ENCODE results near the gene UBE2G2. TPM values are rescaled to one million over a fixed set of nuclear protein-coding genes. Genes with fewer than 3 reads are reported as not detected.

The UBE2G2 gene
- total RNA-seq, 1 experiment from 2014 or later, result 91.3 TPM

DNA sequence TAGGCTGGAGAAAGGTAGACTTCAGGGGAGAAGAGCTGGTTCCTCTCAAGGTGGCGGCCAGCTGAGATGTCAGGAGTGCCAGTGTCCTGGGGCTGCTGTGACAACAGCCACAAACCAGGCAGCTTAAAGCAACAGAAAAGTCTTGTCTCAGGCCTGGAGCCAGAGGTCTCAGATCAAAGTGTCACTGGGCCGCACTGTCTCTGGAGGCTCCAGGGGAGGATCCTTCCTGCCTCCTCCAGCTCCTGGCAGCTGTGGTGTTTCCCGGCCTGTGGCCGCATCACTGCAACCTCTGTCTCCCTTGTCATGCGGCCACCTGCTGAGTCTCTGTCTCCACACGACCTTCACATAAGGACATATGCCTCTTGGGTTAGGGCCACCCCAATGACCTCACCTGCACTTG lies 65.8 kb downstream of the UBE2G2 start:
- Mint-ChIP-seq H3K4me3 (ENCODE audit: unreplicated experiment) (no peak overlapping the region), H3K27ac (ENCODE audit: unreplicated experiment) (no peak overlapping the region), H3K9me3 (ENCODE audit: unreplicated experiment) (no peaks in the 10 kb centered on the region), H3K4me1 (ENCODE audit: low read depth, unreplicated experiment) (no peaks in the 10 kb centered on the region), H3K36me3 (ENCODE audit: insufficient read depth, unreplicated experiment) (no peaks in the 10 kb centered on the region), H3K27me3 (ENCODE audit: insufficient read depth, unreplicated experiment) (peaks cover 6% of the 10 kb centered on the region)
- TF ChIP-seq, protein P1, sequence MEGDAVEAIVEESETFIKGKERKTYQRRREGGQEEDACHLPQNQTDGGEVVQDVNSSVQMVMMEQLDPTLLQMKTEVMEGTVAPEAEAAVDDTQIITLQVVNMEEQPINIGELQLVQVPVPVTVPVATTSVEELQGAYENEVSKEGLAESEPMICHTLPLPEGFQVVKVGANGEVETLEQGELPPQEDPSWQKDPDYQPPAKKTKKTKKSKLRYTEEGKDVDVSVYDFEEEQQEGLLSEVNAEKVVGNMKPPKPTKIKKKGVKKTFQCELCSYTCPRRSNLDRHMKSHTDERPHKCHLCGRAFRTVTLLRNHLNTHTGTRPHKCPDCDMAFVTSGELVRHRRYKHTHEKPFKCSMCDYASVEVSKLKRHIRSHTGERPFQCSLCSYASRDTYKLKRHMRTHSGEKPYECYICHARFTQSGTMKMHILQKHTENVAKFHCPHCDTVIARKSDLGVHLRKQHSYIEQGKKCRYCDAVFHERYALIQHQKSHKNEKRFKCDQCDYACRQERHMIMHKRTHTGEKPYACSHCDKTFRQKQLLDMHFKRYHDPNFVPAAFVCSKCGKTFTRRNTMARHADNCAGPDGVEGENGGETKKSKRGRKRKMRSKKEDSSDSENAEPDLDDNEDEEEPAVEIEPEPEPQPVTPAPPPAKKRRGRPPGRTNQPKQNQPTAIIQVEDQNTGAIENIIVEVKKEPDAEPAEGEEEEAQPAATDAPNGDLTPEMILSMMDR (IDR thresholded peaks at IDR 0.05; ENCODE audit: insufficient read depth in 1 of 2, low read depth in 1 of 2, low read length in 1 of 2, severe bottlenecking in 1 of 2, unreplicated experiment in 1 of 2), result no peak
- ChIA-PET CTCF (interaction anchor here (0.6 kb wide), 1 partner anchor 84 kb away, joined by 5 read pairs; no protein-coding TSS in a partner anchor), POLR2A (no interaction called here)
- H3K9me3 ChIP-seq, result no peaks in the 10 kb centered on the region
- no peaks in the 10 kb centered on the region for H3K4me1 ChIP-seq
- intact Hi-C loops (cut with micrococcal nuclease; ENCODE audit: unreplicated experiment), result no loop called here
- H3K36me3 ChIP-seq (ENCODE audit: control insufficient read depth, insufficient read depth, low read length), result no peaks in the 10 kb centered on the region
- no peak overlapping the region for H3K4me3 ChIP-seq (ENCODE audit: low read depth, low read length)
- no peaks in the 10 kb centered on the region for H3K27me3 ChIP-seq (replicated peaks; ENCODE audit: control insufficient read depth, insufficient read depth, low read length)
- no peak for DNase-seq
- BruUV-seq (replicated peaks), result no TSS peak

DNA sequence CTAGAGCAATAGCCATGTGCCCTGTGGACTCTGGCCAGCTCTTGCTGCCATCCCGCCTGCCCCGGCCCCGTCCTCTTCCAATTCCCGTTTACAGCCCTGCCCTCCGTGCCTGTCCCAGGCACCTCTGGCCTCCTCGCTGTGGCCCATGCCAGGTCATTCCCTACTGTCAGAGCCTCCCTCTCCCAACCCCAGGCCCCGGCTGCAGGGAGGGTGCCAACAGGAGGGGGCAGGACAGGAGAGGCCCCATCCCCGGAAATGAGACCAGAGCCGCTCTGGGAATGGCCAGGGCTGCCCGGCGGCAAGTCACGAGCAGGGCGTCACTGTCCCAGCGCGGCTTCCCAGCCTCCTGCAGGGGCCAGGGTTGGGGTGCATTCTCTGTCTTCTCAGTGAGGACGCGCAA lies 66.8 kb downstream of the UBE2G2 start:
- CTCF ChIA-PET, result no interaction called here
- Mint-ChIP-seq H3K4me1 (ENCODE audit: low read depth, unreplicated experiment) (no peaks in the 10 kb centered on the region), H3K27ac (ENCODE audit: unreplicated experiment) (no peak overlapping the region), H3K36me3 (ENCODE audit: insufficient read depth, unreplicated experiment) (no peaks in the 10 kb centered on the region), H3K4me3 (ENCODE audit: unreplicated experiment) (no peak overlapping the region), H3K27me3 (ENCODE audit: insufficient read depth, unreplicated experiment) (peaks cover 6% of the 10 kb centered on the region), H3K9me3 (ENCODE audit: unreplicated experiment) (no peaks in the 10 kb centered on the region)
- BruUV-seq (replicated peaks), result no TSS peak
- no peak for DNase-seq
- POLR2A ChIA-PET, result no interaction called here
- Histone ChIP-seq H3K9me3 (no peaks in the 10 kb centered on the region), H3K36me3 (ENCODE audit: control insufficient read depth, insufficient read depth, low read length) (no peaks in the 10 kb centered on the region), H3K27me3 (replicated peaks; ENCODE audit: control insufficient read depth, insufficient read depth, low read length) (no peaks in the 10 kb centered on the region), H3K4me3 (ENCODE audit: low read depth, low read length) (no peak overlapping the region), H3K4me1 (no peaks in the 10 kb centered on the region)
- intact Hi-C loops (cut with micrococcal nuclease; ENCODE audit: unreplicated experiment), result no loop called here
- TF ChIP-seq, protein P1 (IDR thresholded peaks at IDR 0.05; ENCODE audit: insufficient read depth in 1 of 2, low read depth in 1 of 2, low read length in 1 of 2, severe bottlenecking in 1 of 2, unreplicated experiment in 1 of 2), result no peak

DNA sequence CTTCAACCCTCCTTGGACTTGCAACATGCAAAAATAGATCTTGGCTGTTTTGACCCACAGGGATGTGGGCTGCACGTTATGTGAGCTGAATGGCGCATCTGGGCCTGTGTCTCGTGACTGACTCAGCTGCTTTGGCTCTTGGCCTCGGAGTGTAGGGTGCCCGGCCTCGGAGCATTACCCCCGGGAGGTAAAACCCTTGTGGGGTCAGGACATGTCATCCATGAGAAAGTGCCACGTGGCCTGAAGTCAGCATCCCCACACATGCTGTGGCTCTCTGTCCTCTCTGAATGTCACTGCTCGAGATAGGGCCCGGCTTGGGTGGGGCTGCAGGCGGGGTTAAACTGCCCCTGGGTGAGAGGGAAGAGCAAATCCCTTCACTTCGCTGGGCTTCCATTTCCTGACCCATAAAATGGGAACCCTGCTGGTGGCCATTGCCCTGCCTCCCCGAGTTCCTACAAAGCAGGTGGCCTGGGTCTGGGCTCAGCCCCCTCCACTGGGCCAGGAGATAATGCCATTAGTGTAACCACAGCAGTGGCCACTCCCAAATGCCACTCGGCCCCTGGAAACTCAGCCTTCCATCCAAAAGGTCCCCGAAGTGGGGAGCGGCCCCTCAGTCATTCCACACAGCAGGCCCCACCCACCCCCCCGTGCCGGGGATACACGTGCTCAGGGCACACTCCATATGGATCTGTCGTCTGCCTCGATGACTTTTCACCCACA lies 67.4 kb downstream of the UBE2G2 start:
- POLR2A ChIA-PET, result no interaction called here

More for the DNA sequence above, 67.4 kb downstream of the UBE2G2 start:
- Mint-ChIP-seq H3K27ac (ENCODE audit: unreplicated experiment) (no peak overlapping the region), H3K27me3 (ENCODE audit: insufficient read depth, unreplicated experiment) (peaks cover 6% of the 10 kb centered on the region), H3K9me3 (ENCODE audit: unreplicated experiment) (no peaks in the 10 kb centered on the region), H3K4me1 (ENCODE audit: low read depth, unreplicated experiment) (no peaks in the 10 kb centered on the region), H3K4me3 (ENCODE audit: unreplicated experiment) (no peak overlapping the region), H3K36me3 (ENCODE audit: insufficient read depth, unreplicated experiment) (no peaks in the 10 kb centered on the region)
- TF ChIP-seq, protein P1 (IDR thresholded peaks at IDR 0.05; ENCODE audit: insufficient read depth in 1 of 2, low read depth in 1 of 2, low read length in 1 of 2, severe bottlenecking in 1 of 2, unreplicated experiment in 1 of 2), result no peak
- CTCF ChIA-PET, result interaction anchor here (0.9 to 1.3 kb wide), 2 partner anchors 8 to 224 kb away, joined by 3 read pairs; no protein-coding TSS in a partner anchor
- Histone ChIP-seq H3K27me3 (replicated peaks; ENCODE audit: control insufficient read depth, insufficient read depth, low read length) (no peaks in the 10 kb centered on the region), H3K9me3 (no peaks in the 10 kb centered on the region), H3K4me3 (ENCODE audit: low read depth, low read length) (no peak overlapping the region), H3K36me3 (ENCODE audit: control insufficient read depth, insufficient read depth, low read length) (no peaks in the 10 kb centered on the region), H3K4me1 (no peaks in the 10 kb centered on the region)
- DNase-seq, result no peak
- no TSS peak for BruUV-seq (replicated peaks)
- intact Hi-C loops (cut with micrococcal nuclease; ENCODE audit: unreplicated experiment), result no loop called here
